K562 (cell line): ENCODE data around the gene GAL3ST2.

ENCODE experiments used
- ATF2 ChIP-seq: sonication (generic); formaldehyde crosslinking; IDR thresholded peaks from 2 replicates; pipeline ENCODE4 v1.8.1; 2022; ENCODE audit warnings: missing genetic modification reagents
- BRF1 ChIP-seq: IDR thresholded peaks from 3 replicates; pipeline ENCODE4 v1.6.1; 2011; ENCODE audit warnings: borderline replicate concordance, mild to moderate bottlenecking; ENCODE audit not compliant: insufficient read length; ENCODE audit errors: extremely low read depth
- NFIX ChIP-seq: fragments of 250-450 bp; sonication (Bioruptor Pico); IDR thresholded peaks from 2 replicates; pipeline ENCODE4 v1.4.0; 2020; ENCODE audit warnings: low read depth, mild to moderate bottlenecking, moderate library complexity
- ZNF121 ChIP-seq: sonication (generic); formaldehyde crosslinking; conservative IDR thresholded peaks from 2 replicates; pipeline ENCODE4 v1.8.0; 2022; ENCODE audit warnings: missing genetic modification reagents
- TF ChIP-seq, protein P1 (sequence below), 3 experiments: IDR thresholded peaks in 2 of 3; conservative IDR thresholded peaks in 1 of 3; 2 replicates each; pipeline ENCODE4 v1.5.1; 2011 to 2012; ENCODE audit warnings: low read length in 3 of 3, mild to moderate bottlenecking in 3 of 3, control low read depth in 2 of 3, improper control_type of control experiment in 1 of 3, inconsistent platforms in 1 of 3, low read depth in 1 of 3, mixed read lengths in 1 of 3, moderate library complexity in 1 of 3; ENCODE audit not compliant: insufficient read depth in 2 of 3

GRCh38 chr2:241850544-241851324 is 74.1 kb downstream of the GAL3ST2 start:
- TF ChIP-seq, protein P1, sequence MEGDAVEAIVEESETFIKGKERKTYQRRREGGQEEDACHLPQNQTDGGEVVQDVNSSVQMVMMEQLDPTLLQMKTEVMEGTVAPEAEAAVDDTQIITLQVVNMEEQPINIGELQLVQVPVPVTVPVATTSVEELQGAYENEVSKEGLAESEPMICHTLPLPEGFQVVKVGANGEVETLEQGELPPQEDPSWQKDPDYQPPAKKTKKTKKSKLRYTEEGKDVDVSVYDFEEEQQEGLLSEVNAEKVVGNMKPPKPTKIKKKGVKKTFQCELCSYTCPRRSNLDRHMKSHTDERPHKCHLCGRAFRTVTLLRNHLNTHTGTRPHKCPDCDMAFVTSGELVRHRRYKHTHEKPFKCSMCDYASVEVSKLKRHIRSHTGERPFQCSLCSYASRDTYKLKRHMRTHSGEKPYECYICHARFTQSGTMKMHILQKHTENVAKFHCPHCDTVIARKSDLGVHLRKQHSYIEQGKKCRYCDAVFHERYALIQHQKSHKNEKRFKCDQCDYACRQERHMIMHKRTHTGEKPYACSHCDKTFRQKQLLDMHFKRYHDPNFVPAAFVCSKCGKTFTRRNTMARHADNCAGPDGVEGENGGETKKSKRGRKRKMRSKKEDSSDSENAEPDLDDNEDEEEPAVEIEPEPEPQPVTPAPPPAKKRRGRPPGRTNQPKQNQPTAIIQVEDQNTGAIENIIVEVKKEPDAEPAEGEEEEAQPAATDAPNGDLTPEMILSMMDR (IDR thresholded peaks at IDR 0.05 in 2 of 3, conservative IDR thresholded peaks at IDR 0.05 in 1 of 3; ENCODE audit: insufficient read depth in 2 of 3, low read depth in 1 of 3, low read length in 3 of 3): no peak
- TF ChIP-seq ZNF121 (CRISPR knock-in tag) (no peak), ATF2 (CRISPR knock-in tag) (no peak), NFIX (CRISPR knock-in tag) (no peak), BRF1 (no peak)
